Left lung (tissue), 14 donors: ENCODE measurements around the gene UBE2B. TPM values are rescaled to one million over a fixed set of nuclear protein-coding genes. Genes with fewer than 3 reads are reported as not detected.
"Not testable (repeated sequence)": the region's sequence is repeated elsewhere in the genome, so short reads cannot be mapped to it uniquely, and the experiment has no call there.

Source experiments
- ATAC-seq: fragments of 200-7000 bp; cut with Tn5 transposase; one replicate; pipeline ENCODE4 v1.9.1; 2020; ENCODE audit warnings: moderate library complexity
- DNase-seq, 4 donors: peaks; one replicate each; pipeline ENCODE4 v3.0.0-alpha.2; 2013 to 2020
- H3K27ac ChIP-seq, 2 donors: fragments of 200-600 bp; sonication (generic) in 1 of 2; one replicate each; pipeline versions ENCODE4 v1.5.0 to v1.8.0; 2020 to 2021
- H3K27me3 ChIP-seq, 2 donors: fragments of 200-600 bp; sonication (generic) in 1 of 2; one replicate each; pipeline versions ENCODE4 v1.5.0 to v1.8.0; 2020 to 2021
- H3K36me3 ChIP-seq, 2 donors: fragments of 200-600 bp; sonication (generic) in 1 of 2; one replicate each; pipeline versions ENCODE4 v1.5.0 to v1.8.0; 2020 to 2021
- H3K4me1 ChIP-seq, 2 donors: fragments of 200-600 bp; one replicate each; pipeline ENCODE4 v1.8.0; 2021
- H3K4me3 ChIP-seq, 2 donors: fragments of 200-600 bp; sonication (generic) in 1 of 2; one replicate each; pipeline versions ENCODE4 v1.5.0 to v1.8.0; 2020 to 2021; ENCODE audit warnings: mild to moderate bottlenecking in 1 of 2
- H3K9me3 ChIP-seq, 2 donors: fragments of 200-600 bp; sonication (generic) in 1 of 2; one replicate each; pipeline versions ENCODE4 v1.5.0 to v1.8.0; 2020 to 2021
- intact Hi-C, 2 donors: fragments of 100-400 bp; cut with DNase I; formaldehyde crosslinking; loops; one replicate each; pipeline versions ENCODE4 v1.11.2 to v1.14.2; 2022
- long read RNA-seq, 12 donors: library from polyadenylated mRNA in 2 of 12; unstranded in 2 of 12; transcript quantifications; one replicate each; pipeline ENCODE4 v2.0.0 and lab custom pipeline, GENCODE V29; 2019 to 2026
- polyA plus RNA-seq, 6 donors: library from polyadenylated mRNA; unstranded; fragments of 120-200 nt; gene quantifications; one replicate each; pipeline ENCODE4 v1.2.1, GENCODE V29; 2013; ENCODE audit not compliant: insufficient read length in 6 of 6
- total RNA-seq, 2 donors: library from RNA; stranded (reverse); fragmentation: NEBNext Ultra II Directional; extraction: Animal tissue kit (Norgen Biotek cat#: 25700); gene quantifications; one replicate each; pipeline ENCODE4 v1.2.1, GENCODE V29; 2021
- TF ChIP-seq, protein P1 (sequence below), 2 donors: fragments of 200-600 bp; sonication (generic) in 1 of 2; IDR thresholded peaks; one replicate each; pipeline versions ENCODE4 v1.5.0 to v1.8.0; 2021; ENCODE audit warnings: antibody characterized with exemption in 2 of 2
- donor health status: DM: no; HTN: yes; CAD: no.
- donor health status: DM: no; HTN: no; CAD: no.

UBE2B gene
- total RNA-seq (100 to 1,000 TPM in 1 of 2 donors, 10 to 100 TPM in 1; 95.9 to 102 TPM), polyA plus RNA-seq (100 to 1,000 TPM; 111 to 143 (median 127) TPM)
- long read RNA-seq, donor 1, transcript UBE2B-201 (6 exons, 2,515 nt) = major isoform, 154 of 218 reads
- long read RNA-seq, donor 1, transcript UBE2B-204 (2 exons, 235 nt) = minor isoform, 6 of 218 reads
- long read RNA-seq, donor 1, partial matches to known transcripts = 23 of 218 reads
- long read RNA-seq, donor 1, other reads (novel, unspliced or antisense) = 28 of 218 reads
- long read RNA-seq, donor 2, transcript UBE2B-201 (6 exons, 2,515 nt) = major isoform, 129 of 161 reads
- long read RNA-seq, donor 2, transcript UBE2B-204 (2 exons, 235 nt) = minor isoform, 5 of 161 reads
- long read RNA-seq, donor 2, partial matches to known transcripts = 0 of 161 reads
- long read RNA-seq, donor 2, other reads (novel, unspliced or antisense) = 20 of 161 reads
- long read RNA-seq, donor 3, transcript UBE2B-201 (6 exons, 2,515 nt) = major isoform, 78 of 104 reads
- long read RNA-seq, donor 3, partial matches to known transcripts = 22 of 104 reads
- long read RNA-seq, donor 3, other reads (novel, unspliced or antisense) = 0 of 104 reads
- long read RNA-seq, donor 4, transcript UBE2B-201 (6 exons, 2,515 nt) = major isoform, 30 of 38 reads
- long read RNA-seq, donor 4, partial matches to known transcripts = 2 of 38 reads
- long read RNA-seq, donor 4, other reads (novel, unspliced or antisense) = 6 of 38 reads
- long read RNA-seq, donor 5, transcript UBE2B-201 (6 exons, 2,515 nt) = major isoform, 97 of 135 reads
- long read RNA-seq, donor 5, partial matches to known transcripts = 36 of 135 reads
- long read RNA-seq, donor 5, other reads (novel, unspliced or antisense) = 0 of 135 reads
- long read RNA-seq, donor 6, transcript UBE2B-201 (6 exons, 2,515 nt) = major isoform, 93 of 113 reads
- long read RNA-seq, donor 6, partial matches to known transcripts = 5 of 113 reads
- long read RNA-seq, donor 6, other reads (novel, unspliced or antisense) = 11 of 113 reads
- long read RNA-seq, donor 7, transcript UBE2B-201 (6 exons, 2,515 nt) = major isoform, 102 of 150 reads
- long read RNA-seq, donor 7, partial matches to known transcripts = 35 of 150 reads
- long read RNA-seq, donor 7, other reads (novel, unspliced or antisense) = 5 of 150 reads
- long read RNA-seq, donor 8, transcript UBE2B-201 (6 exons, 2,515 nt) = major isoform, 121 of 176 reads
- long read RNA-seq, donor 8, partial matches to known transcripts = 46 of 176 reads
- long read RNA-seq, donor 8, other reads (novel, unspliced or antisense) = 0 of 176 reads
- long read RNA-seq, donor 9 = 0 reads
- long read RNA-seq, donor 10, transcript UBE2B-201 (6 exons, 2,515 nt) = major isoform, 6 of 8 reads
- long read RNA-seq, donor 10, partial matches to known transcripts = 0 of 8 reads
- long read RNA-seq, donor 10, other reads (novel, unspliced or antisense) = 2 of 8 reads
- long read RNA-seq, donor 11, transcript UBE2B-201 (6 exons, 2,515 nt) = major isoform, 134 of 160 reads
- long read RNA-seq, donor 11, transcript UBE2B-203 (2 exons, 657 nt) = minor isoform, 5 of 160 reads
- long read RNA-seq, donor 11, partial matches to known transcripts = 0 of 160 reads
- long read RNA-seq, donor 11, other reads (novel, unspliced or antisense) = 15 of 160 reads
- long read RNA-seq, donor 12, transcript UBE2B-204 (2 exons, 235 nt) = minor isoform, 7 of 155 reads
- long read RNA-seq, donor 12, transcript UBE2B-201 (6 exons, 2,515 nt) = major isoform, 128 of 155 reads
- long read RNA-seq, donor 12, partial matches to known transcripts = 6 of 155 reads
- long read RNA-seq, donor 12, other reads (novel, unspliced or antisense) = 13 of 155 reads

DNA sequence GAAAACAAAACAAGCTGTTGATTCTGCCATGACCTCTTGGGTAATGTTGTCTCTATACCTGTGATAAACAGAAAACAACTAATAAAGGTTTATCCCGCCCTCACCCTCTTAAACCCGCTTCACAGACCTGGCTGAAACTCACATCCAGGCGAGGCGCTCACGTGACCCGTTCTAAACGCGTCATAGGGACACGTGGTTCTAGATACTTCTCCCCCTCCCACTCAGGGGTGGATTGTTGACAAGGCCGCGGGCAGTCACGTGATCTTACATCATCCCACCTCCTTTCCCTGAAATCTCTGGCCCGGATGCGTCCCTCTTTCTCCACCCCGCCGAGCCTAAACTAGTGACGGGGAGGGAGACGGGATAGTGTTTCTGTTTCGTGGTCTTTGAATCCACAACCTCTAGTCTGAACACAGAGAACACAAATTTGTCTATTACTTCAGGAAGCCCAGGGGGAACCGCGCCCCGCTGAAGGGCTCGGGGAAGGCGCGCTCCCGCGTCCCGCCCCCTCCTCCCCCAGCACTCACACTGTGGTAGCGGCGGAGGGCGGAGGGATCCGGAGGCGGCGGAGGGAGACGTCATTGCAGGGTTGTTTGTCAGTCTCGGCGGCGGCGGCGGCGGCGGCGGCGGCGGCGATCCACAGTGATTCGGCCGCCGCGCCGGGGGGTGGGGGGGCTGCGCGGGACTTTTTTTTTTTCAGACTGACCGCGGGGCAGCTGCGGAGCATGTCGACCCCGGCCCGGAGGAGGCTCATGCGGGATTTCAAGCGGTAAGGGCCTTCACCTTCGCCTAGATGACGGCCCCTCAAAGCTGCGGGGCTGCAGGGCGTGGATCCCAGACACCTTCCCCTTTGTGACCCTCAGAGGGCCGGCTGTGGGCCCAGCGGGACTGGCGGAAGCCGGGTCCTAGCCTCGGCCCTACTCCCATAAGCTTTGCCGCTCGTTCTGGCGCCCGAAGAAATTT lies at the start of gene UBE2B:
Gene UBE2B (plus strand): TSS at position 699 of the 963 bp plus-strand sequence. CDS start 27 bp downstream, at position 726.
- peak within 1 kb of the TSS; percentile 87 to 92 for H3K4me3 ChIP-seq
- ATAC-seq (peak; percentile 92), DNase-seq (peak; percentile 95 to 100 (median 99))
- intact Hi-C loops = no loop called here
- H3K9me3 ChIP-seq = no peaks in the 10 kb centered on the region
- peaks cover 0 to 13% of the 10 kb centered on the region in 2 donors for H3K36me3 ChIP-seq
- TF ChIP-seq, protein P1, sequence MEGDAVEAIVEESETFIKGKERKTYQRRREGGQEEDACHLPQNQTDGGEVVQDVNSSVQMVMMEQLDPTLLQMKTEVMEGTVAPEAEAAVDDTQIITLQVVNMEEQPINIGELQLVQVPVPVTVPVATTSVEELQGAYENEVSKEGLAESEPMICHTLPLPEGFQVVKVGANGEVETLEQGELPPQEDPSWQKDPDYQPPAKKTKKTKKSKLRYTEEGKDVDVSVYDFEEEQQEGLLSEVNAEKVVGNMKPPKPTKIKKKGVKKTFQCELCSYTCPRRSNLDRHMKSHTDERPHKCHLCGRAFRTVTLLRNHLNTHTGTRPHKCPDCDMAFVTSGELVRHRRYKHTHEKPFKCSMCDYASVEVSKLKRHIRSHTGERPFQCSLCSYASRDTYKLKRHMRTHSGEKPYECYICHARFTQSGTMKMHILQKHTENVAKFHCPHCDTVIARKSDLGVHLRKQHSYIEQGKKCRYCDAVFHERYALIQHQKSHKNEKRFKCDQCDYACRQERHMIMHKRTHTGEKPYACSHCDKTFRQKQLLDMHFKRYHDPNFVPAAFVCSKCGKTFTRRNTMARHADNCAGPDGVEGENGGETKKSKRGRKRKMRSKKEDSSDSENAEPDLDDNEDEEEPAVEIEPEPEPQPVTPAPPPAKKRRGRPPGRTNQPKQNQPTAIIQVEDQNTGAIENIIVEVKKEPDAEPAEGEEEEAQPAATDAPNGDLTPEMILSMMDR (IDR thresholded peaks at IDR 0.05) = no peak
- H3K4me1 ChIP-seq = peaks cover 9 to 48% of the 10 kb centered on the region in 2 donors
- no peaks in the 10 kb centered on the region for H3K27me3 ChIP-seq
- H3K27ac ChIP-seq = peak within 1 kb of the TSS; percentile 98 to 99

GRCh38 chr5:134327327-134327726 lies 44.0 kb upstream of the UBE2B start:
- TF ChIP-seq, protein P1 (IDR thresholded peaks at IDR 0.05) = no peak
- no peak for ATAC-seq

GRCh38 chr5:134328619-134329018 lies 42.8 kb upstream of the UBE2B start:
- DNase-seq (no peak), ATAC-seq (no peak)
- Histone ChIP-seq H3K4me3 (no peak overlapping the region), H3K27me3 (no peaks in the 10 kb centered on the region), H3K36me3 (no peaks in the 10 kb centered on the region), H3K4me1 (no peaks in the 10 kb centered on the region), H3K27ac (no peak overlapping the region), H3K9me3 (peaks cover 3 to 54% of the 10 kb centered on the region in 2 donors)
- TF ChIP-seq, protein P1 (IDR thresholded peaks at IDR 0.05) = no peak
- intact Hi-C loops = no loop called here

More at GRCh38 chr5:134327327-134327726, 44.0 kb upstream of the UBE2B start:
- no peak overlapping the region for H3K4me3 ChIP-seq
- no peaks in the 10 kb centered on the region for H3K4me1 ChIP-seq
- H3K27ac ChIP-seq = no peak overlapping the region
- DNase-seq = no peak
- no peaks in the 10 kb centered on the region for H3K27me3 ChIP-seq
- H3K9me3 ChIP-seq = peaks cover 3 to 46% of the 10 kb centered on the region in 2 donors
- H3K36me3 ChIP-seq = no peaks in the 10 kb centered on the region
- intact Hi-C loops = no loop called here

DNA sequence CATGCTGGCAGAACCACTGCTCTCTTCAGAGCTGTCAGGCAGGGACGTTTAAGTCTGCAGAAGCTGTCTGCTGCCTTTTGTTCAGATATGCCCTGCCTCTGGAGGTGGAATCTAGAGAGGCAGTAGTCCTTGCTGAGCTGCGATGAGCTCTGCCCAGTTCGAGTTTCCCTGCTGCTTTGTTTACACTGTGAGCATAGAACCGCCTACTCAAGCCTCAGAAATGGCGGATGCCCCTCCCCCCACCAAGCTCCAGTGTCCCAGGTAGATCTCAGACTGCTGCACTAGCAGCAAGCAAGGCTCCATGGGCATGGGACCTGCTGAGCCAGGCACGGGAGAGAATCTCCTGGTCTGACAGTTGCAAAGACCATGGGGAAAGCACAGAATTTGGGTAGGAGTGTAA lies 34.5 kb upstream of the UBE2B start:
- H3K27ac ChIP-seq, intact Hi-C loops, H3K9me3 ChIP-seq, H3K36me3 ChIP-seq, H3K27me3 ChIP-seq, H3K4me3 ChIP-seq, H3K4me1 ChIP-seq, ATAC-seq, DNase-seq: not testable (repeated sequence)

GRCh38 chr5:134343500-134343899 lies 27.9 kb upstream of the UBE2B start:
- H3K9me3 ChIP-seq, ATAC-seq, H3K4me3 ChIP-seq, H3K27ac ChIP-seq, H3K36me3 ChIP-seq, H3K4me1 ChIP-seq, H3K27me3 ChIP-seq, intact Hi-C loops, DNase-seq: not testable (repeated sequence)

- intact Hi-C loops, DNase-seq, H3K4me3 ChIP-seq: not testable (repeated sequence)
These were observed 25.9 kb upstream of the UBE2B start for GRCh38 chr5:134345476-134345875.

More at GRCh38 chr5:134345476-134345875, 25.9 kb upstream of the UBE2B start:
- ATAC-seq, H3K9me3 ChIP-seq, H3K4me1 ChIP-seq, H3K36me3 ChIP-seq, H3K27ac ChIP-seq, H3K27me3 ChIP-seq: not testable (repeated sequence)
